SK-N-SH (cell line): ENCODE results near the gene GALK2. TPM values are rescaled to one million over a fixed set of nuclear protein-coding genes. Genes with fewer than 3 reads are reported as not detected.

ENCODE experiments used
- CTCF ChIA-PET: fragments of 300-600, 350-600 bp; formaldehyde crosslinking; extraction: SDS; loops from one replicate; lab custom pipeline; 2021; lab: Yijun Ruan, JAX
- POLR2A ChIA-PET: fragments of 350-600 bp; sonication (Branson Sonifier 250); formaldehyde crosslinking; extraction: SDS; loops from one replicate; lab custom pipeline; 2020; ENCODE audit warnings: antibody characterized with exemption, inconsistent platforms; lab: Yijun Ruan, JAX
- DNase-seq: peaks from one replicate; pipeline ENCODE4 v3.0.0; 2012
- H2AFZ ChIP-seq: fragments of 200-600 bp; sonication (generic); 2 replicates; pipeline ENCODE4 v1.8.1; 2016; ENCODE audit warnings: antibody characterized with exemption, mild to moderate bottlenecking, low read depth
- H3F3A ChIP-seq: fragments of 200-600 bp; sonication (generic); replicated peaks from 2 replicates; pipeline ENCODE3; 2016; ENCODE audit warnings: antibody characterized with exemption, mild to moderate bottlenecking; ENCODE audit not compliant: insufficient read depth
- H3K27ac ChIP-seq, 2 experiments: fragments of 200-500 bp in 1 of 2; fragments of 200-600 bp in 1 of 2; sonication (Bioruptor generic) in 1 of 2; sonication (generic), shearing (Covaris generic) in 1 of 2; 2 replicates each; pipeline versions ENCODE4 v1.5.1 to v1.6.1; 2014 to 2016; ENCODE audit warnings: low read depth in 2 of 2, inconsistent platforms in 1 of 2, low read length in 1 of 2, mild to moderate bottlenecking in 1 of 2, mixed read lengths in 1 of 2
- H3K27me3 ChIP-seq: fragments of 200-600 bp; sonication (generic), shearing (Covaris generic); 2 replicates; pipeline ENCODE4 v1.6.1; 2016; ENCODE audit warnings: mixed run types; ENCODE audit not compliant: insufficient read depth
- H3K36me3 ChIP-seq, 2 experiments: fragments of 200-500 bp in 1 of 2; fragments of 200-600 bp in 1 of 2; sonication (Bioruptor generic) in 1 of 2; sonication (generic) in 1 of 2; replicated peaks in 1 of 2; 2 replicates each; pipeline versions ENCODE3 to v1.5.1; 2014 to 2016; ENCODE audit warnings: low read length in 1 of 2, mild to moderate bottlenecking in 1 of 2; ENCODE audit not compliant: insufficient read depth in 2 of 2, control insufficient read depth in 1 of 2
- H3K4me1 ChIP-seq, 2 experiments: fragments of 200-500 bp in 1 of 2; fragments of 200-600 bp in 1 of 2; sonication (Bioruptor generic) in 1 of 2; sonication (generic), shearing (Covaris generic) in 1 of 2; 2 replicates each; pipeline versions ENCODE4 v1.5.1 to v1.6.1; 2014 to 2016; ENCODE audit warnings: low read depth in 1 of 2, low read length in 1 of 2, mixed run types in 1 of 2; ENCODE audit not compliant: insufficient read depth in 2 of 2, control insufficient read depth in 1 of 2
- H3K4me2 ChIP-seq: fragments of 200-600 bp; sonication (generic), shearing (Covaris generic); 2 replicates; pipeline ENCODE4 v1.6.1; 2017; ENCODE audit warnings: mixed run types
- H3K4me3 ChIP-seq, 2 experiments: fragments of 200-500 bp in 1 of 2; fragments of 200-600 bp in 1 of 2; sonication (Bioruptor generic) in 1 of 2; sonication (generic), shearing (Covaris generic) in 1 of 2; 2 replicates each; pipeline versions ENCODE4 v1.5.1 to v1.8.1; 2014 to 2016; ENCODE audit warnings: low read depth in 2 of 2, inconsistent platforms in 1 of 2, low read length in 1 of 2, mild to moderate bottlenecking in 1 of 2, mixed read lengths in 1 of 2, moderate library complexity in 1 of 2
- H3K79me2 ChIP-seq: fragments of 200-600 bp; sonication (generic); 2 replicates; pipeline ENCODE4 v1.8.1; 2017; ENCODE audit warnings: mild to moderate bottlenecking; ENCODE audit not compliant: insufficient read depth
- H3K9ac ChIP-seq: fragments of 200-600 bp; sonication (generic); 2 replicates; pipeline ENCODE4 v1.6.1; 2017; ENCODE audit warnings: mixed run types
- H3K9me2 ChIP-seq: fragments of 200-600 bp; sonication (generic); 2 replicates; pipeline ENCODE4 v1.6.1; 2017; ENCODE audit warnings: mixed run types
- H3K9me3 ChIP-seq: fragments of 200-600 bp; sonication (generic); 2 replicates; pipeline ENCODE4 v1.6.1; 2017; ENCODE audit warnings: mixed run types, mild to moderate bottlenecking, moderate library complexity
- H4K20me1 ChIP-seq: fragments of 200-600 bp; sonication (generic); 2 replicates; pipeline ENCODE4 v1.6.1; 2017; ENCODE audit warnings: mild to moderate bottlenecking, mixed run types; ENCODE audit not compliant: insufficient read depth
- CHD2 ChIP-seq: fragments of 150-350 bp; IDR thresholded peaks from 2 replicates; pipeline ENCODE4 v1.6.1; 2018; ENCODE audit warnings: low read length; ENCODE audit not compliant: partially characterized antibody
- ELF1 ChIP-seq: IDR thresholded peaks from 2 replicates; pipeline ENCODE4 v1.4.0; 2012
- EZH2phosphoT487 ChIP-seq: fragments of 200-600 bp; sonication (generic); IDR thresholded peaks from 2 replicates; pipeline ENCODE4 v1.6.1; 2017; ENCODE audit warnings: low read depth, mixed run types, mild to moderate bottlenecking, antibody characterized with exemption, moderate library complexity, borderline replicate concordance
- GABPA ChIP-seq: IDR thresholded peaks from 2 replicates; pipeline ENCODE4 v1.4.0; 2012; ENCODE audit warnings: low read depth, mild to moderate bottlenecking
- GATA2 ChIP-seq: sonication (generic); formaldehyde crosslinking; IDR thresholded peaks from 2 replicates; pipeline ENCODE4 v1.5.0; 2020; ENCODE audit warnings: mild to moderate bottlenecking, missing genetic modification reagents
- JUND ChIP-seq: IDR thresholded peaks from 2 replicates; pipeline ENCODE4 v1.4.0; 2012
- NFIC ChIP-seq: IDR thresholded peaks from 2 replicates; pipeline ENCODE4 v1.4.0; 2012; ENCODE audit warnings: borderline replicate concordance
- POLR2AphosphoS5 ChIP-seq: IDR thresholded peaks from 2 replicates; pipeline ENCODE4 v1.6.1; 2012; ENCODE audit warnings: low read depth, low read length
- RAD21 ChIP-seq: IDR thresholded peaks from 2 replicates; pipeline ENCODE4 v1.6.1; 2012; ENCODE audit warnings: mild to moderate bottlenecking, low read length
- RCOR1 ChIP-seq: fragments of 150-350 bp; IDR thresholded peaks from 2 replicates; pipeline ENCODE4 v1.6.1; 2017; ENCODE audit warnings: antibody characterized with exemption, low read length
- RFX5 ChIP-seq: IDR thresholded peaks from 2 replicates; pipeline ENCODE4 v1.6.1; 2012; ENCODE audit warnings: mild to moderate bottlenecking, improper control_type of control experiment, low read length
- RXRA ChIP-seq: IDR thresholded peaks from 2 replicates; pipeline ENCODE4 v1.4.0; 2012; ENCODE audit warnings: low read depth, mild to moderate bottlenecking, borderline replicate concordance
- SIN3A ChIP-seq: IDR thresholded peaks from 2 replicates; pipeline ENCODE4 v1.6.1; 2012; ENCODE audit warnings: low read depth, mild to moderate bottlenecking, low read length, moderate library complexity, borderline replicate concordance
- TEAD4 ChIP-seq: IDR thresholded peaks from 2 replicates; pipeline ENCODE4 v1.4.0; 2012; ENCODE audit warnings: mild to moderate bottlenecking, borderline replicate concordance; ENCODE audit not compliant: insufficient read depth
- YY1 ChIP-seq: IDR thresholded peaks from 2 replicates; pipeline ENCODE4 v1.4.0; 2012; ENCODE audit warnings: low read depth, mild to moderate bottlenecking
- WGBS: methylation state at CpG from one replicate; pipeline ENCODE4 v1.1.6; 2017; ENCODE audit warnings: low lambda C conversion rate; 5-methylcytosine and 5-hydroxymethylcytosine counted together
- polyA plus RNA-seq, 3 experiments: library from polyadenylated mRNA; depleted of rRNA; stranded (reverse); fragments of >200 nt; gene quantifications; 2 replicates each; pipeline ENCODE4 v1.2.3, GENCODE V29; 2012
- TF ChIP-seq, protein P1 (sequence below): fragments of 150-350 bp; IDR thresholded peaks from 2 replicates; pipeline ENCODE4 v1.6.1; 2016; ENCODE audit warnings: mild to moderate bottlenecking, low read depth, low read length
- TF ChIP-seq, protein P2 (sequence below): IDR thresholded peaks from 2 replicates; pipeline ENCODE4 v1.4.0; 2012; ENCODE audit warnings: low read depth, borderline replicate concordance
- TF ChIP-seq, protein P3 (sequence below): fragments of 200-600 bp; sonication (generic); IDR thresholded peaks from 2 replicates; pipeline ENCODE4 v1.6.1; 2017; ENCODE audit warnings: antibody characterized with exemption, mild to moderate bottlenecking, moderate library complexity
- TF ChIP-seq, protein P4 (sequence below): IDR thresholded peaks from 2 replicates; pipeline ENCODE4 v1.4.0; 2012; ENCODE audit warnings: low read depth, borderline replicate concordance
- TF ChIP-seq, protein P5 (sequence below): IDR thresholded peaks from 2 replicates; pipeline ENCODE4 v1.6.1; 2012; ENCODE audit warnings: mild to moderate bottlenecking, low read depth, low read length, moderate library complexity
- TF ChIP-seq, protein P6 (sequence below): fragments of 150-350 bp; IDR thresholded peaks from 2 replicates; pipeline ENCODE4 v1.6.1; 2017; ENCODE audit warnings: antibody characterized with exemption, low read length, low read depth, borderline replicate concordance

The GALK2 gene
- 19.0 TPM in 2 replicates for polyA plus RNA-seq (2012; rRNA removed)
- 16.7 and 22.0 TPM in 2 replicates for polyA plus RNA-seq (2012; cell fraction: cytosol; rRNA removed)
- polyA plus RNA-seq (2012; cell fraction: nucleus; rRNA removed): 17.6 and 19.7 TPM in 2 replicates

DNA sequence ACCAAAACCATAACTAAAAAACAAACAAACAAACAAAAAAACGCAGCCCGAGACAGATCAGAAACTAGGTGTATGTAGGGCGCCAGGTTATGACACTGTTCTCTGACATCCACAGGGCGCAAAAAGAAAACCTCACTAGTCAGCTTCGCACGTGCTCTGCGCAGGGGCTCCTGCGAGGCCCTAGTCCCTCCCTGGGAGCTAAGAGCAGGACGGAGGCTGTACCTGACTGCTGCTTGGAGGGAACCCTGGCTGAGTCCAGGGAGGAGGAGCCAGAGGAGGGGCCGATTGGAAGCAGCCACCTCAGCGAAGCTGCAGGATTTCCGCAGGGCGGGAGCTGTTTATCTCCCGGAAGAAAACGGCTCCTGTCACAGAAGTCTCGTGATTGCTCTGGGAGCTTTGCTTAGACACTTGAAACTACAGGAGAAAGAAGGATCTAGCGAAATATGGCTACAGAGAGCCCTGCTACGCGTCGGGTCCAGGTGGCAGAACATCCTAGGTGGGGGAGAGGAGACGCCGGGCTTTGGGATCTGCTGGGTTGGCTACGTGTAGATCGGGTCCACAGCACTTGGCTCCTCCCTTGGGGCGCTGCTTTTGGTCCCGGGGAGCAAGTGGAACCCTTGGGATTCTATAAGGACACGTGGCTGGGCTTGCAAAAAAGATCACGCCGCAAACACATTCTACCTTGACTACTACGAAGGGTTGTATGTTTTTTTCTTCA, at the start of gene GALK2:
Gene GALK2, plus strand, starts transcription at position 368 of the 718 bp plus-strand sequence. Its CDS starts 76 bp downstream, at position 444.
- WGBS: 15% methylated on average over 29 of the region's 30 CpGs
- ChIA-PET POLR2A (interaction anchor here (0.9 to 1.9 kb wide), 2 partner anchors 9 to 14 kb away, joined by 5 to 19 read pairs; partner anchors contain the start of gene COPS2), CTCF (interaction anchor here (0.6 to 1.5 kb wide), 5 partner anchors 13 to 123 kb away, joined by 3 to 7 read pairs (median 3); no protein-coding TSS in a partner anchor)
- H3K9me3 ChIP-seq: no peaks in the 10 kb centered on the region
- H3F3A ChIP-seq: peaks cover 10% of the 10 kb centered on the region
- no peaks in the 10 kb centered on the region for H4K20me1 ChIP-seq
- no peaks in the 10 kb centered on the region for H3K27me3 ChIP-seq
- H3K9me2 ChIP-seq: no peaks in the 10 kb centered on the region
- peak within 1 kb of the TSS; percentile 79 for H3K4me2 ChIP-seq
- H3K9ac ChIP-seq: peak within 1 kb of the TSS; percentile 68
- peak; percentile 80 for DNase-seq
- peaks cover 0 to 3% of the 10 kb centered on the region in 2 experiments; a peak in 1 of 4 replicates for H3K4me1 ChIP-seq
- H2AFZ ChIP-seq: peak within 1 kb of the TSS; percentile 89
- H3K79me2 ChIP-seq: peaks cover 7% of the 10 kb centered on the region
- peak within 1 kb of the TSS; percentile 42 to 73; a peak in 3 of 4 replicates for H3K27ac ChIP-seq
- H3K36me3 ChIP-seq: no peaks in the 10 kb centered on the region
- peak within 1 kb of the TSS; percentile 72 to 77 for H3K4me3 ChIP-seq
- TF ChIP-seq POLR2AphosphoS5 (peak; percentile 67), TEAD4 (no peak), YY1 (no peak), RAD21 (no peak), JUND (no peak), RXRA (no peak), EZH2phosphoT487 (no peak), SIN3A (peak; percentile 85; the same call in 1 of the 2 replicates), RCOR1 (no peak; the same call in 1 of the 2 replicates), CHD2 (peak; percentile 67), NFIC (no peak), RFX5 (no peak), ELF1 (peak; percentile 77), GABPA (peak; percentile 71), GATA2 (CRISPR knock-in tag) (no peak)
- TF ChIP-seq, protein P1, sequence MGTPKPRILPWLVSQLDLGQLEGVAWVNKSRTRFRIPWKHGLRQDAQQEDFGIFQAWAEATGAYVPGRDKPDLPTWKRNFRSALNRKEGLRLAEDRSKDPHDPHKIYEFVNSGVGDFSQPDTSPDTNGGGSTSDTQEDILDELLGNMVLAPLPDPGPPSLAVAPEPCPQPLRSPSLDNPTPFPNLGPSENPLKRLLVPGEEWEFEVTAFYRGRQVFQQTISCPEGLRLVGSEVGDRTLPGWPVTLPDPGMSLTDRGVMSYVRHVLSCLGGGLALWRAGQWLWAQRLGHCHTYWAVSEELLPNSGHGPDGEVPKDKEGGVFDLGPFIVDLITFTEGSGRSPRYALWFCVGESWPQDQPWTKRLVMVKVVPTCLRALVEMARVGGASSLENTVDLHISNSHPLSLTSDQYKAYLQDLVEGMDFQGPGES: no peak
- TF ChIP-seq, protein P2, sequence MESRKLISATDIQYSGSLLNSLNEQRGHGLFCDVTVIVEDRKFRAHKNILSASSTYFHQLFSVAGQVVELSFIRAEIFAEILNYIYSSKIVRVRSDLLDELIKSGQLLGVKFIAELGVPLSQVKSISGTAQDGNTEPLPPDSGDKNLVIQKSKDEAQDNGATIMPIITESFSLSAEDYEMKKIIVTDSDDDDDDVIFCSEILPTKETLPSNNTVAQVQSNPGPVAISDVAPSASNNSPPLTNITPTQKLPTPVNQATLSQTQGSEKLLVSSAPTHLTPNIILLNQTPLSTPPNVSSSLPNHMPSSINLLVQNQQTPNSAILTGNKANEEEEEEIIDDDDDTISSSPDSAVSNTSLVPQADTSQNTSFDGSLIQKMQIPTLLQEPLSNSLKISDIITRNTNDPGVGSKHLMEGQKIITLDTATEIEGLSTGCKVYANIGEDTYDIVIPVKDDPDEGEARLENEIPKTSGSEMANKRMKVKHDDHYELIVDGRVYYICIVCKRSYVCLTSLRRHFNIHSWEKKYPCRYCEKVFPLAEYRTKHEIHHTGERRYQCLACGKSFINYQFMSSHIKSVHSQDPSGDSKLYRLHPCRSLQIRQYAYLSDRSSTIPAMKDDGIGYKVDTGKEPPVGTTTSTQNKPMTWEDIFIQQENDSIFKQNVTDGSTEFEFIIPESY: no peak
- TF ChIP-seq, protein P3, sequence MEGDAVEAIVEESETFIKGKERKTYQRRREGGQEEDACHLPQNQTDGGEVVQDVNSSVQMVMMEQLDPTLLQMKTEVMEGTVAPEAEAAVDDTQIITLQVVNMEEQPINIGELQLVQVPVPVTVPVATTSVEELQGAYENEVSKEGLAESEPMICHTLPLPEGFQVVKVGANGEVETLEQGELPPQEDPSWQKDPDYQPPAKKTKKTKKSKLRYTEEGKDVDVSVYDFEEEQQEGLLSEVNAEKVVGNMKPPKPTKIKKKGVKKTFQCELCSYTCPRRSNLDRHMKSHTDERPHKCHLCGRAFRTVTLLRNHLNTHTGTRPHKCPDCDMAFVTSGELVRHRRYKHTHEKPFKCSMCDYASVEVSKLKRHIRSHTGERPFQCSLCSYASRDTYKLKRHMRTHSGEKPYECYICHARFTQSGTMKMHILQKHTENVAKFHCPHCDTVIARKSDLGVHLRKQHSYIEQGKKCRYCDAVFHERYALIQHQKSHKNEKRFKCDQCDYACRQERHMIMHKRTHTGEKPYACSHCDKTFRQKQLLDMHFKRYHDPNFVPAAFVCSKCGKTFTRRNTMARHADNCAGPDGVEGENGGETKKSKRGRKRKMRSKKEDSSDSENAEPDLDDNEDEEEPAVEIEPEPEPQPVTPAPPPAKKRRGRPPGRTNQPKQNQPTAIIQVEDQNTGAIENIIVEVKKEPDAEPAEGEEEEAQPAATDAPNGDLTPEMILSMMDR: no peak
- TF ChIP-seq, protein P4, sequence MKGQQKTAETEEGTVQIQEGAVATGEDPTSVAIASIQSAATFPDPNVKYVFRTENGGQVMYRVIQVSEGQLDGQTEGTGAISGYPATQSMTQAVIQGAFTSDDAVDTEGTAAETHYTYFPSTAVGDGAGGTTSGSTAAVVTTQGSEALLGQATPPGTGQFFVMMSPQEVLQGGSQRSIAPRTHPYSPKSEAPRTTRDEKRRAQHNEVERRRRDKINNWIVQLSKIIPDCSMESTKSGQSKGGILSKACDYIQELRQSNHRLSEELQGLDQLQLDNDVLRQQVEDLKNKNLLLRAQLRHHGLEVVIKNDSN: no peak; the same call in 1 of the 2 replicates
- TF ChIP-seq, protein P5, sequence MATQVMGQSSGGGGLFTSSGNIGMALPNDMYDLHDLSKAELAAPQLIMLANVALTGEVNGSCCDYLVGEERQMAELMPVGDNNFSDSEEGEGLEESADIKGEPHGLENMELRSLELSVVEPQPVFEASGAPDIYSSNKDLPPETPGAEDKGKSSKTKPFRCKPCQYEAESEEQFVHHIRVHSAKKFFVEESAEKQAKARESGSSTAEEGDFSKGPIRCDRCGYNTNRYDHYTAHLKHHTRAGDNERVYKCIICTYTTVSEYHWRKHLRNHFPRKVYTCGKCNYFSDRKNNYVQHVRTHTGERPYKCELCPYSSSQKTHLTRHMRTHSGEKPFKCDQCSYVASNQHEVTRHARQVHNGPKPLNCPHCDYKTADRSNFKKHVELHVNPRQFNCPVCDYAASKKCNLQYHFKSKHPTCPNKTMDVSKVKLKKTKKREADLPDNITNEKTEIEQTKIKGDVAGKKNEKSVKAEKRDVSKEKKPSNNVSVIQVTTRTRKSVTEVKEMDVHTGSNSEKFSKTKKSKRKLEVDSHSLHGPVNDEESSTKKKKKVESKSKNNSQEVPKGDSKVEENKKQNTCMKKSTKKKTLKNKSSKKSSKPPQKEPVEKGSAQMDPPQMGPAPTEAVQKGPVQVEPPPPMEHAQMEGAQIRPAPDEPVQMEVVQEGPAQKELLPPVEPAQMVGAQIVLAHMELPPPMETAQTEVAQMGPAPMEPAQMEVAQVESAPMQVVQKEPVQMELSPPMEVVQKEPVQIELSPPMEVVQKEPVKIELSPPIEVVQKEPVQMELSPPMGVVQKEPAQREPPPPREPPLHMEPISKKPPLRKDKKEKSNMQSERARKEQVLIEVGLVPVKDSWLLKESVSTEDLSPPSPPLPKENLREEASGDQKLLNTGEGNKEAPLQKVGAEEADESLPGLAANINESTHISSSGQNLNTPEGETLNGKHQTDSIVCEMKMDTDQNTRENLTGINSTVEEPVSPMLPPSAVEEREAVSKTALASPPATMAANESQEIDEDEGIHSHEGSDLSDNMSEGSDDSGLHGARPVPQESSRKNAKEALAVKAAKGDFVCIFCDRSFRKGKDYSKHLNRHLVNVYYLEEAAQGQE: 0 out of 2 replicates have a peak, but pooled peaks have one; percentile 3
- TF ChIP-seq, protein P6, sequence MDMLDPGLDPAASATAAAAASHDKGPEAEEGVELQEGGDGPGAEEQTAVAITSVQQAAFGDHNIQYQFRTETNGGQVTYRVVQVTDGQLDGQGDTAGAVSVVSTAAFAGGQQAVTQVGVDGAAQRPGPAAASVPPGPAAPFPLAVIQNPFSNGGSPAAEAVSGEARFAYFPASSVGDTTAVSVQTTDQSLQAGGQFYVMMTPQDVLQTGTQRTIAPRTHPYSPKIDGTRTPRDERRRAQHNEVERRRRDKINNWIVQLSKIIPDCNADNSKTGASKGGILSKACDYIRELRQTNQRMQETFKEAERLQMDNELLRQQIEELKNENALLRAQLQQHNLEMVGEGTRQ: no peak
